CD8-positive, alpha-beta memory T cell (primary cell): ENCODE data around the gene EIF2B5. TPM values are rescaled to one million over a fixed set of nuclear protein-coding genes. Genes with fewer than 3 reads are reported as not detected.
A peak's percentile ranks its signal among the peaks of the same experiment; 100 is the strongest.

ENCODE experiments used
- CTCF ChIA-PET: fragments of 350-600 bp; sonication (Branson Sonifier 250); formaldehyde crosslinking; loops from one replicate; lab custom pipeline; 2021; ENCODE audit warnings: antibody characterized with exemption; lab: Charles Lee
- POLR2A ChIA-PET: fragments of 350-600 bp; sonication (Branson Sonifier 250); formaldehyde crosslinking; loops from one replicate; lab custom pipeline; 2021; ENCODE audit warnings: antibody characterized with exemption; lab: Charles Lee
- DNase-seq, 5 donors: peaks; one replicate each; pipeline versions ENCODE4 v3.0.0 to v3.0.0-alpha.2; 2020 to 2022; ENCODE audit warnings: mixed read lengths in 1 of 5
- H3K27ac ChIP-seq: one replicate; pipeline ENCODE4 v1.7.0; 2013; ENCODE audit warnings: low read depth, mild to moderate bottlenecking, low read length, moderate library complexity
- H3K27me3 ChIP-seq: 2 replicates; pipeline ENCODE4 v1.7.0; 2013; ENCODE audit warnings: low read length, mild to moderate bottlenecking; ENCODE audit not compliant: insufficient read depth, poor library complexity, severe bottlenecking
- H3K36me3 ChIP-seq: 2 replicates; pipeline ENCODE4 v1.7.0; 2013; ENCODE audit warnings: mild to moderate bottlenecking, low read length, moderate library complexity; ENCODE audit not compliant: insufficient read depth
- H3K4me1 ChIP-seq: 2 replicates; pipeline ENCODE4 v1.7.0; 2013; ENCODE audit warnings: mild to moderate bottlenecking, low read length, moderate library complexity; ENCODE audit not compliant: insufficient read depth
- H3K4me3 ChIP-seq: 2 replicates; pipeline ENCODE4 v1.7.0; 2013; ENCODE audit warnings: mild to moderate bottlenecking, low read length
- H3K9me3 ChIP-seq: 2 replicates; pipeline ENCODE4 v1.7.0; 2013; ENCODE audit warnings: mild to moderate bottlenecking, low read length
- H3K27ac Mint-ChIP-seq, 8 donors: one replicate each; pipeline ENCODE4 v1.8.0; 2020 to 2021; ENCODE audit warnings: mixed read lengths in 8 of 8, mild to moderate bottlenecking in 6 of 8, inconsistent platforms in 3 of 8, moderate library complexity in 3 of 8
- H3K27me3 Mint-ChIP-seq, 2 donors: one replicate each; pipeline ENCODE4 v1.8.0; 2020 to 2021; ENCODE audit warnings: mixed read lengths in 2 of 2, mild to moderate bottlenecking in 1 of 2, moderate library complexity in 1 of 2
- H3K36me3 Mint-ChIP-seq, 3 donors: one replicate each; pipeline ENCODE4 v1.8.0; 2020 to 2021; ENCODE audit warnings: mixed read lengths in 3 of 3, inconsistent platforms in 1 of 3, mild to moderate bottlenecking in 1 of 3
- H3K4me1 Mint-ChIP-seq, 3 donors: one replicate each; pipeline ENCODE4 v1.8.0; 2020 to 2021; ENCODE audit warnings: mixed read lengths in 3 of 3, inconsistent platforms in 1 of 3, mild to moderate bottlenecking in 1 of 3
- H3K4me3 Mint-ChIP-seq, 7 donors: one replicate each; pipeline ENCODE4 v1.8.0; 2020 to 2021; ENCODE audit warnings: mixed read lengths in 7 of 7, mild to moderate bottlenecking in 6 of 7, moderate library complexity in 4 of 7, inconsistent platforms in 2 of 7
- H3K9me3 Mint-ChIP-seq, 5 donors: one replicate each; pipeline ENCODE4 v1.8.0; 2020 to 2022; ENCODE audit warnings: mixed read lengths in 5 of 5, mild to moderate bottlenecking in 3 of 5, moderate library complexity in 2 of 5, inconsistent platforms in 1 of 5
- polyA plus RNA-seq: library from polyadenylated mRNA; unstranded; fragments of 300-500 nt; fragmentation: Illumina TruSeq; gene quantifications from one replicate; pipeline ENCODE4 v1.2.3, GENCODE V29; 2021
- total RNA-seq, 2 experiments: library from RNA; stranded (reverse); gene quantifications; one replicate each; pipeline ENCODE4 v1.2.3, GENCODE V29; 2021

The EIF2B5 gene
- total and polyA plus RNA-seq, 3 experiments from 2014 or later = 51.6 to 83.9 (median 74.8) TPM

DNA sequence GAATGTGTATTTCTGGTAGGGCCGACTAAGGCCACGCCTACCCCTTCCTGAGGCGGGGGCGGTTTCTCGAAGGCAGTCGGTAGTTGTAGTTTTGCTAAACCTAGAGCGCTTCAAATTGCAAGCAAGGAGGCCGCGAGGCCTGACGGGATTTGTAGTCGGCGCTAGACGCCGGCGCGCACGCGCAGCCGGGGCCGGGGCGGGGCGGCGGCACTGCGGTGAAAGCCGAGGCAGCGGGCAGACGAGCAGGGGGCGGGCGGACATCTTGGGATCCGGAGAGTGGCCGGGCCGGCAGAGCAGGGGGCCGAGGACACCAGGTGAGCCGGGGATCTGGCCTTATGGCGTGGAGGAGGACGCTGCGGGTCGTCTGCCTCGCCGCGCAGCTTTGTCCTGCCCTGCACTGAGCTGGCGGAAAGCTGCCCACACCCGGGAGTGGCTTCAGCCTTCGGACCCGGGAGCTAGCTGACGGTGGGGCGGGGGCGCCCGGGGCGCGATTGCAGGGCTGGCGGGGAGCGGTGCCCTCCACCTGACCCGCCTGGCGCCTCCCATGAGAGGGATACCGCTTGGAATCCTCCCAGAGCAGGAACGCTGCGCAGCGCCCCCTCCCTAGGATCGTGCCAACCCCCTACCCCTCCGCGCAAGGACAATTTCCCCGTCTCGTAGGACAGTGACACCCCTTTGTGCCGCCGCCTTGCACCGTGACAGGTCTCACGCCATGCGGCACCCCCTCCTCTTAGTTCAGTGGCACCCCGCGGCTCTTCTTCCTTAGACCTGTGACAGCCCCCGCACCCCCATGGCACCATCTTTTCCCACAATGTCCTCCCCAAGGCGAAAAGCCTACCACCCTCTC, 39.7 kb downstream of the EIF2B5 start, which contains the start of gene AP2M1:
Gene AP2M1 (plus strand): TSS at position 210 of the 847 bp plus-strand sequence. CDS start 2,139 bp downstream, outside the sequence.
- Histone ChIP-seq H3K4me3 (peak within 1 kb of the TSS; percentile 88), H3K9me3 (no peaks in the 10 kb centered on the region), H3K27me3 (no peaks in the 10 kb centered on the region), H3K36me3 (peaks cover 20% of the 10 kb centered on the region), H3K27ac (peak within 1 kb of the TSS; percentile 88), H3K4me1 (peaks cover 25% of the 10 kb centered on the region)
- POLR2A ChIA-PET = interaction anchor here (1.1 to 1.8 kb wide), 4 partner anchors 9 to 124 kb away, joined by 5 to 8 read pairs (median 6); partner anchors contain the start of genes ABCF3, EIF2B5 and PSMD2
- Mint-ChIP-seq H3K9me3 (no peaks in the 10 kb centered on the region), H3K27ac (peak within 1 kb of the TSS; percentile 88 to 95 (median 94)), H3K4me3 (peak within 1 kb of the TSS; percentile 90 to 99 (median 95)), H3K27me3 (peaks cover 0 to 1% of the 10 kb centered on the region in 2 donors), H3K4me1 (peaks cover 32 to 48% (median 44%) of the 10 kb centered on the region in 3 donors), H3K36me3 (peaks cover 0 to 56% (median 9%) of the 10 kb centered on the region in 3 donors)
- CTCF ChIA-PET = interaction anchor here (1.3 to 2.0 kb wide), 2 partner anchors 53 to 75 kb away, joined by 4 to 10 read pairs; partner anchors contain the start of gene EEF1AKMT4
- DNase-seq = peak; percentile 94 to 99 (median 98)

DNA sequence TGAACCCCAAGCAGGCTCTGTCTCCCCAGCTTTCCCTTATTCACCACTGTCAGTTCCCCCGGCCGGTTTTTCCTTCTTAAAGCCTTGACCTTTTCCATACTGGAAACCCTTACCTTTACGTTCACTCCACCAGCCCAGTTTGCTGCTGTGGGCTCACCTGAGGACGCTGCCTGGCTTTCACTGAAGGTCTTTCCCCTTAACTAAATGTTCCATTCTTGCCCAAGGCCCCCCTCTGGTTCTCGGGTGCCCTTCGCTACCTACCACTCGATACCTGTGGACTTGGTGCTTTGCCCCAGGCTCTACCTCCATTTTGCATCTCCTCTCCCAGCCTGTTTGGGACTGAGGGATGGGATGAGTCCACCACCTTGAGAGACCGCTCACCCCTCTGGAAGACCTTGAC, 40.3 kb downstream of the EIF2B5 start:
- H3K36me3 ChIP-seq = peaks cover 26% of the 10 kb centered on the region
- CTCF ChIA-PET = interaction anchor here (2.0 kb wide), 1 partner anchor 52 kb away, joined by 10 read pairs; no protein-coding TSS in a partner anchor
- H3K27me3 ChIP-seq = no peaks in the 10 kb centered on the region
- Mint-ChIP-seq H3K4me3 (peak overlapping the region; percentile 90 to 99 (median 95)), H3K36me3 (peaks cover 0 to 62% (median 13%) of the 10 kb centered on the region in 3 donors), H3K27ac (peak overlapping the region; percentile 78 to 95 (median 94)), H3K4me1 (peaks cover 32 to 48% (median 44%) of the 10 kb centered on the region in 3 donors), H3K27me3 (peaks cover 0 to 1% of the 10 kb centered on the region in 2 donors), H3K9me3 (no peaks in the 10 kb centered on the region)
- POLR2A ChIA-PET = interaction anchor here (1.0 to 1.8 kb wide), 4 partner anchors 8 to 41 kb away, joined by 5 to 8 read pairs (median 6); partner anchors contain the start of genes ABCF3 and EIF2B5
- no peaks in the 10 kb centered on the region for H3K9me3 ChIP-seq
- peak overlapping the region; percentile 88 for H3K4me3 ChIP-seq
- H3K4me1 ChIP-seq = peaks cover 25% of the 10 kb centered on the region
- DNase-seq = no peak
- peak overlapping the region; percentile 88 for H3K27ac ChIP-seq

DNA sequence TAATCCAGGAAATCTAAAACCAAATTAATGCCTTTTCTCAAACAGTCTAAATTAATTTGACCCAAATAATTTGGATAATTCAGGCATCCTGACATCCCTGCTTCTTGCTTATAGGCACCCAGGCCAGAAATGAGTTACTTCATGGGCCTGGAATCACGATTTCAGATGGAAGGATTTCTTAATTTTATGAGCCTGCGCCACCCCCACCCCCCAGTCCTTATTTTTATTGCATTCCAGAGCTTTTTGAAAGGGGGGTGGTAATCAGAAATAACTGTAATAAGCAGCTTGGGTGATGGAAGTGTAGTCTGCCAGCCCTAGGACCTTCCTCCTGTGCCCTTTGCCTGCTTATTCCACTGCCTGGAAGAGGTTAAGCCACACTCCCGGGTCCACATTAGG, 40.8 kb downstream of the EIF2B5 start:
- H3K36me3 ChIP-seq = peaks cover 30% of the 10 kb centered on the region
- Mint-ChIP-seq H3K9me3 (no peaks in the 10 kb centered on the region), H3K4me3 (peak overlapping the region; percentile 90 to 99 (median 95)), H3K27me3 (peaks cover 0 to 1% of the 10 kb centered on the region in 2 donors), H3K4me1 (peaks cover 32 to 48% (median 44%) of the 10 kb centered on the region in 3 donors), H3K27ac (peak overlapping the region in 7 of 8 donors; percentile 32 to 95 (median 88)), H3K36me3 (peaks cover 0 to 62% (median 17%) of the 10 kb centered on the region in 3 donors)
- H3K4me1 ChIP-seq = peaks cover 25% of the 10 kb centered on the region
- H3K27me3 ChIP-seq = no peaks in the 10 kb centered on the region
- H3K9me3 ChIP-seq = no peaks in the 10 kb centered on the region
- peak overlapping the region; percentile 88 for H3K4me3 ChIP-seq
- no peak for DNase-seq
- H3K27ac ChIP-seq = peak overlapping the region; percentile 88
- ChIA-PET CTCF (interaction anchor here (1.0 kb wide), 1 partner anchor 74 kb away, joined by 3 read pairs; the partner anchor contains the start of gene EEF1AKMT4), POLR2A (interaction anchor here (1.0 kb wide), 1 partner anchor 10 kb away, joined by 5 read pairs; the partner anchor contains the start of gene ABCF3)

DNA sequence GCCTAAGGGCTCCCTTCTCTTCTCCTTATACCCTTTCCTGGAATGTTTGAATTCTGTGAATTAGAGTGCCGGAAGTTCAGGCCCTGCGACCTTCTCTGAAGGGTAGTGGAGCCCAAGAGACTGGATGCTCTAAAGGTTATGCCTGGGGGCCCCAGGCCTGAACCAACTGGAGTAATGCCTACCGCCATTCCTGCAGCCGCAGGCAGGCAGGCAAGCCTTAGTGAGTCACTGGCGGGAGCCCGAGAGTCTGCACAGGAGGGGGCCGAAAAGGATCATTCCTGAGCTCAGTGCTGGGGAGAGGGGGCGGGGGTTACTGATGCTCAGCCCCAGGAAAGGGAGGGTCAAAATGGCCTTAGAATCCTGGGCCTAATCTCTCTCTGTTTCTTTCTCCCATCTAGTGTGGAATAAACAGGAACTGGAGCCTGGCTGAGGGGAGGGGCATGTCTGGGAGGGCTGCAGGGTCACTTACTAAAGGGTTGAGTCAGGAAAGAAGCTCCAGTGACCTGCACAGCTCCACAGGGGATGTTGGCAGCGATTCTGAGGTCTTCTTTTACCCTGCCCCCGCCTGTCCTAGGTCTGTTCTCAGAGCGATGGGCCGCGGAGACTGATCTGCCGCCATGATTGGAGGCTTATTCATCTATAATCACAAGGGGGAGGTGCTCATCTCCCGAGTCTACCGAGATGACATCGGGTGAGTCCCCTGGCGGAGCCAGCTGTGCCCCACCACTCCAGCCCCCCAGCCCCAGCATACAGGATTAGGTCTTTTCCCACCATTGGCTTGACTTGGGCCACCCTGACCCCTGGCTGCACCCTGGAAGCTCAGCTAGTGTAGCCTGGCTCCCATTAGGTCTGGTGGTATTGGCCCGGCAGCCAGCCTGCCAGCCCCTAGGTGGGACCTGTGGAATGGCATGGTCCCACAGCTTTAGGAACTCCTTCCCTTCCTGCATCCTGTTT, 41.5 kb downstream of the EIF2B5 start:
- Histone ChIP-seq H3K9me3 (no peaks in the 10 kb centered on the region), H3K27ac (peak overlapping the region; percentile 88), H3K4me1 (peaks cover 25% of the 10 kb centered on the region), H3K27me3 (no peaks in the 10 kb centered on the region), H3K4me3 (peak overlapping the region; percentile 88), H3K36me3 (peaks cover 37% of the 10 kb centered on the region)
- Mint-ChIP-seq H3K9me3 (no peaks in the 10 kb centered on the region), H3K27ac (peak overlapping the region in 6 of 8 donors; percentile 3 to 88 (median 50)), H3K4me1 (peaks cover 32 to 48% (median 44%) of the 10 kb centered on the region in 3 donors), H3K36me3 (peaks cover 0 to 62% (median 18%) of the 10 kb centered on the region in 3 donors), H3K27me3 (peaks cover 0 to 1% of the 10 kb centered on the region in 2 donors), H3K4me3 (peak overlapping the region; percentile 66 to 97 (median 92))
- CTCF ChIA-PET = interaction anchor here (1.0 kb wide), 1 partner anchor 73 kb away, joined by 3 read pairs; the partner anchor contains the start of gene EEF1AKMT4
- DNase-seq = no peak
- POLR2A ChIA-PET = interaction anchor here (1.0 kb wide), 2 partner anchors 9 to 42 kb away, joined by 3 to 5 read pairs; partner anchors contain the start of genes ABCF3 and EIF2B5

DNA sequence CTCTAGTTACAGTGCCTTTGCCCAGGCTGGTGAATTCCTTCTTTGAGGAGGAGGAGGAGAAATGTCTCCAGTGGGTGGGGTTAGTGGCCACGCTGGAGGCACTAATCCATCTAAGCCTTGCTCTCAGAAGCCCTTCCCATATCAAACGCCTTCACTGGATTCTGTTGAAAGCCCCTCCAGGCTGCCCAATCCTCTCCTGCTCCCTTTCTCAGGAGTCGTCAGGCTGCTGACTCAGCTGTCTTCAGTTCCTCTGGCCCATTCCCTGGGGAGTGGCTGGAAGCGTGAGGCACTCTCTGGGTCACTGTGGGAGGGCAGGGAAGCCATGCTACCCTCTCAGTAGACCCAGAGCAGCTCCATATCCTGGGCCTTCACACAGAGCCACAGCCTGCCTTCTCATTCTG, 42.2 kb downstream of the EIF2B5 start:
- H3K27me3 Mint-ChIP-seq = peaks cover 0 to 1% of the 10 kb centered on the region in 2 donors
- Histone ChIP-seq H3K9me3 (no peaks in the 10 kb centered on the region), H3K4me1 (peaks cover 25% of the 10 kb centered on the region), H3K27ac (peak overlapping the region; percentile 33), H3K36me3 (peaks cover 44% of the 10 kb centered on the region), H3K27me3 (no peaks in the 10 kb centered on the region), H3K4me3 (no peak overlapping the region)
- ChIA-PET CTCF (no interaction called here), POLR2A (interaction anchor here (1.0 kb wide), 1 partner anchor 42 kb away, joined by 3 read pairs; the partner anchor contains the start of gene EIF2B5)
- H3K27ac Mint-ChIP-seq = peak overlapping the region in 1 of 8 donors; percentile 48
- H3K4me1 Mint-ChIP-seq = peaks cover 32 to 48% (median 44%) of the 10 kb centered on the region in 3 donors
- no peaks in the 10 kb centered on the region for H3K9me3 Mint-ChIP-seq
- DNase-seq = no peak
- H3K36me3 Mint-ChIP-seq = peaks cover 0 to 65% (median 20%) of the 10 kb centered on the region in 3 donors
- peak overlapping the region in 3 of 7 donors; percentile 15 to 96 (median 23) for H3K4me3 Mint-ChIP-seq

DNA sequence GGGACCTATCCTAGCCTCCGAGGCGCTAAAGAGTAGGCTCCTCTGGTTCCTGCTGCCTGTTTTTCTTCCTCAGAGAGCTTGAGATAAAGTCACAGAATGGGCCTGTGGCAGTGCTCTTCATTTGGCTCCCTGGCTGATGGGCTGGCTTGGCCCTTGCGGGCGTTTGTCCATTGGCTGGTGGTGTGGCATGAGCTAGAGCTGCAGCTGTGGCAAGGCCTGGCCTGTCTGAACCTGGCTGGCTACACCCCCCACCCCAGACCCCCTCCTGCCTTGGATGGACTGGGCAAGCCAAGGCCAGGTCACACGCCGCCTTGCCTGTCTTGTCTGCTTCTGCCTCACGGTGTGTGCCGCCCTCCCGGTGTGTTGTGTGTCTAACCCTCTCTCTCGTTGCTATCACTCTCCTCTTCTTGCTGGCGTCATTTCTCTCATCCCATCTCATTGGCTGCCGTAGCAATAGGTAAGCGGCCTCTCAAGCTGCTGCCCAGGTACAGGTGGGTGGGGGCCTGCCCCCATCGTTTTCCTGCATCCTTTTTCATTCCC, 42.7 kb downstream of the EIF2B5 start:
- H3K4me3 Mint-ChIP-seq = peak overlapping the region in 2 of 7 donors; percentile 21 to 90
- peaks cover 0 to 1% of the 10 kb centered on the region in 2 donors for H3K27me3 Mint-ChIP-seq
- H3K9me3 Mint-ChIP-seq = no peaks in the 10 kb centered on the region
- Histone ChIP-seq H3K27ac (peak overlapping the region; percentile 33), H3K4me3 (no peak overlapping the region), H3K27me3 (no peaks in the 10 kb centered on the region), H3K36me3 (peaks cover 49% of the 10 kb centered on the region), H3K9me3 (no peaks in the 10 kb centered on the region), H3K4me1 (peaks cover 25% of the 10 kb centered on the region)
- peaks cover 0 to 71% (median 24%) of the 10 kb centered on the region in 3 donors for H3K36me3 Mint-ChIP-seq
- peak overlapping the region in 2 of 8 donors; percentile 43 to 45 for H3K27ac Mint-ChIP-seq
- POLR2A ChIA-PET = no interaction called here
- CTCF ChIA-PET = no interaction called here
- peaks cover 32 to 48% (median 44%) of the 10 kb centered on the region in 3 donors for H3K4me1 Mint-ChIP-seq
- no peak for DNase-seq
